GM12878 (cell line): ENCODE results near the gene ABR. TPM values are rescaled to one million over a fixed set of nuclear protein-coding genes. Genes with fewer than 3 reads are reported as not detected.
A peak's percentile ranks its signal among the peaks of the same experiment; 100 is the strongest.

Experiments
- ATAC-seq: fragments of 200-7000 bp; cut with Tn5 transposase; 3 replicates; pipeline ENCODE4 v1.9.1; 2020; ENCODE audit warnings: mild to moderate bottlenecking, moderate library complexity
- BruUV-seq: library from RNA; stranded (reverse); fragments of 400-500 nt; replicated peaks from 2 replicates; lab custom pipeline; 2021; lab: Mats Ljungman, UMichigan
- CTCF ChIA-PET: fragments of 300-600 bp; sonication (Branson Sonifier 250); formaldehyde crosslinking; extraction: SDS; loops from one replicate; lab custom pipeline; 2021; ENCODE audit warnings: inconsistent platforms; lab: Yijun Ruan, JAX
- POLR2A ChIA-PET: fragments of 350-600 bp; formaldehyde crosslinking; extraction: SDS; loops from one replicate; lab custom pipeline; 2021; ENCODE audit warnings: inconsistent platforms; lab: Charles Lee
- RAD21 ChIA-PET: fragments of 300-600 bp; sonication (Branson Sonifier 250); formaldehyde crosslinking; loops from one replicate; lab custom pipeline; 2023; ENCODE audit warnings: antibody characterized with exemption; ENCODE audit not compliant: unreplicated experiment; lab: Charles Lee
- SMC1A ChIA-PET: fragments of 300-600 bp; sonication (Branson Sonifier 250); formaldehyde crosslinking; loops from one replicate; lab custom pipeline; 2023; ENCODE audit not compliant: unreplicated experiment, uncharacterized antibody; lab: Charles Lee
- DNase-seq: peaks from one replicate; pipeline ENCODE4 v3.0.0-alpha.2; 2011; ENCODE audit warnings: low read depth, low spot score
- FAIRE-seq: peaks from 3 replicates; lab custom pipeline; 2011; peaks lifted over from hg19 to GRCh38; lab: Jason Lieb, UNC
- H2AFZ ChIP-seq: 2 replicates; pipeline ENCODE4 v1.6.0; 2011; ENCODE audit warnings: low read depth, low read length, control low read depth; ENCODE audit not compliant: control insufficient read depth
- H3K27ac ChIP-seq: 2 replicates; pipeline ENCODE4 v1.5.1; 2011; ENCODE audit warnings: control low read depth; ENCODE audit not compliant: control insufficient read depth, insufficient read depth
- H3K27me3 ChIP-seq, 2 experiments: replicated peaks in 1 of 2; 2 replicates each; pipeline versions ENCODE4 v1.6.0 to v1.6.1; 2011; ENCODE audit warnings: low read length in 1 of 2; ENCODE audit not compliant: control insufficient read depth in 2 of 2, insufficient read depth in 2 of 2
- H3K36me3 ChIP-seq, 2 experiments: 2 replicates each; pipeline ENCODE4 v1.5.1; 2011; ENCODE audit warnings: low read length in 1 of 2; ENCODE audit not compliant: control insufficient read depth in 2 of 2, insufficient read depth in 2 of 2
- H3K4me1 ChIP-seq: 2 replicates; pipeline ENCODE4 v1.6.1; 2011; ENCODE audit warnings: mild to moderate bottlenecking, low read length, moderate library complexity, mixed read lengths; ENCODE audit not compliant: control insufficient read depth, insufficient read depth
- H3K4me2 ChIP-seq: 2 replicates; pipeline ENCODE4 v1.6.0; 2011; ENCODE audit warnings: control low read depth; ENCODE audit not compliant: control insufficient read depth, insufficient read depth
- H3K4me3 ChIP-seq: fragments of 200-600 bp; sonication (generic); 2 replicates; pipeline ENCODE4 v1.5.1; 2016
- H3K79me2 ChIP-seq: 2 replicates; pipeline ENCODE4 v1.6.0; 2011; ENCODE audit warnings: low read length; ENCODE audit not compliant: control insufficient read depth, insufficient read depth
- H3K9ac ChIP-seq: 2 replicates; pipeline ENCODE4 v1.8.0; 2011; ENCODE audit warnings: low read length, control low read depth, mixed read lengths; ENCODE audit not compliant: control insufficient read depth, insufficient read depth
- H3K9me3 ChIP-seq: replicated peaks from 3 replicates; pipeline ENCODE4 v1.5.1; 2011; ENCODE audit warnings: mild to moderate bottlenecking, low read length; ENCODE audit not compliant: control insufficient read depth, insufficient read depth
- H4K20me1 ChIP-seq: 2 replicates; pipeline ENCODE4 v1.6.0; 2011; ENCODE audit not compliant: control insufficient read depth, insufficient read depth
- KDM1A ChIP-seq: fragments of 200-600 bp; sonication (generic); IDR thresholded peaks from 2 replicates; pipeline ENCODE4 v1.6.1; 2016; ENCODE audit warnings: borderline replicate concordance
- LARP7 ChIP-seq: fragments of 450-650 bp; IDR thresholded peaks from 2 replicates; pipeline ENCODE4 v1.6.1; 2017; ENCODE audit warnings: mild to moderate bottlenecking
- NR2C2 ChIP-seq: IDR thresholded peaks from 2 replicates; pipeline ENCODE4 v1.6.1; 2011; ENCODE audit warnings: borderline replicate concordance, low read depth; ENCODE audit not compliant: control insufficient read depth, insufficient read length
- POLR2A ChIP-seq: IDR thresholded peaks from 2 replicates; pipeline ENCODE4 v1.6.1; 2011; ENCODE audit warnings: low read depth, mild to moderate bottlenecking, low read length
- POLR2AphosphoS5 ChIP-seq: IDR thresholded peaks from 2 replicates; pipeline ENCODE4 v1.6.1; 2011; ENCODE audit warnings: mild to moderate bottlenecking, low read length, inconsistent platforms
- SREBF1 ChIP-seq: IDR thresholded peaks from 2 replicates; pipeline ENCODE4 v1.6.1; 2012; ENCODE audit warnings: mild to moderate bottlenecking, low read length
- TAF1 ChIP-seq: IDR thresholded peaks from 2 replicates; pipeline ENCODE4 v1.6.1; 2011; ENCODE audit warnings: mild to moderate bottlenecking, low read depth, low read length, borderline replicate concordance
- WGBS: methylation state at CpG from one replicate; pipeline ENCODE4 v1.1.6; 2016; ENCODE audit warnings: low lambda C conversion rate; ENCODE audit not compliant: insufficient replicate concordance, insufficient coverage; ENCODE audit errors: missing lambda C conversion rate; 5-methylcytosine and 5-hydroxymethylcytosine counted together
- in situ Hi-C: fragments of 300-500 bp; cut with MboI; formaldehyde crosslinking; loops from 9 replicates; pipeline ENCODE4 v1.14.3; 2018; ENCODE audit warnings: mixed read lengths
- intact Hi-C: fragments of 100-400 bp; cut with micrococcal nuclease; formaldehyde crosslinking; loops from one replicate; pipeline ENCODE4 v1.14.2; 2022; ENCODE audit not compliant: unreplicated experiment
- polyA plus RNA-seq, 11 experiments: library from polyadenylated mRNA; depleted of rRNA in 4 of 11; unstranded in 6 of 11; stranded (reverse) in 5 of 11; fragments of >200 nt; fragmentation: Nextera tagmentation in 4 of 11; fragmentation: Illumina TruSeq in 1 of 11; extraction: Ambion mirVana in 4 of 11; extraction: Trizol in 1 of 11; gene quantifications; 1 replicate in 1 of 11; 2 replicates in 10 of 11; pipeline versions ENCODE4 v1.2.1 to v1.2.3, GENCODE V29; 2011 to 2016; ENCODE audit warnings: inconsistent platforms in 2 of 11, missing spikeins in 2 of 11, low read depth in 1 of 11
- total RNA-seq, 4 experiments: library from RNA; depleted of rRNA in 3 of 4; stranded (reverse); fragments of >200 nt in 3 of 4; fragmentation: Illumina TruSeq in 1 of 4; extraction: Trizol in 1 of 4; gene quantifications; 2 replicates each; pipeline versions ENCODE4 v1.2.1 to v1.2.3, GENCODE V29; 2013 to 2021
- TF ChIP-seq, protein P1 (sequence below): fragments of 450-650 bp; IDR thresholded peaks from 2 replicates; pipeline ENCODE4 v1.6.1; 2014; ENCODE audit warnings: mild to moderate bottlenecking
- TF ChIP-seq, protein P2 (sequence below): IDR thresholded peaks from 2 replicates; pipeline ENCODE4 v1.6.1; 2012; ENCODE audit warnings: low read depth, low read length, improper control_type of control experiment
- TF ChIP-seq, protein P3 (sequence below): fragments of 450-650 bp; IDR thresholded peaks from 2 replicates; pipeline ENCODE4 v1.6.1; 2017; ENCODE audit warnings: mild to moderate bottlenecking, moderate library complexity

Gene ABR
- total and polyA plus RNA-seq, 10 of the 15 experiments (the other 5 are each of a cell fraction or from before 2014, with no cell fraction given) = 1.4 to 112 (median 30.0) TPM

DNA sequence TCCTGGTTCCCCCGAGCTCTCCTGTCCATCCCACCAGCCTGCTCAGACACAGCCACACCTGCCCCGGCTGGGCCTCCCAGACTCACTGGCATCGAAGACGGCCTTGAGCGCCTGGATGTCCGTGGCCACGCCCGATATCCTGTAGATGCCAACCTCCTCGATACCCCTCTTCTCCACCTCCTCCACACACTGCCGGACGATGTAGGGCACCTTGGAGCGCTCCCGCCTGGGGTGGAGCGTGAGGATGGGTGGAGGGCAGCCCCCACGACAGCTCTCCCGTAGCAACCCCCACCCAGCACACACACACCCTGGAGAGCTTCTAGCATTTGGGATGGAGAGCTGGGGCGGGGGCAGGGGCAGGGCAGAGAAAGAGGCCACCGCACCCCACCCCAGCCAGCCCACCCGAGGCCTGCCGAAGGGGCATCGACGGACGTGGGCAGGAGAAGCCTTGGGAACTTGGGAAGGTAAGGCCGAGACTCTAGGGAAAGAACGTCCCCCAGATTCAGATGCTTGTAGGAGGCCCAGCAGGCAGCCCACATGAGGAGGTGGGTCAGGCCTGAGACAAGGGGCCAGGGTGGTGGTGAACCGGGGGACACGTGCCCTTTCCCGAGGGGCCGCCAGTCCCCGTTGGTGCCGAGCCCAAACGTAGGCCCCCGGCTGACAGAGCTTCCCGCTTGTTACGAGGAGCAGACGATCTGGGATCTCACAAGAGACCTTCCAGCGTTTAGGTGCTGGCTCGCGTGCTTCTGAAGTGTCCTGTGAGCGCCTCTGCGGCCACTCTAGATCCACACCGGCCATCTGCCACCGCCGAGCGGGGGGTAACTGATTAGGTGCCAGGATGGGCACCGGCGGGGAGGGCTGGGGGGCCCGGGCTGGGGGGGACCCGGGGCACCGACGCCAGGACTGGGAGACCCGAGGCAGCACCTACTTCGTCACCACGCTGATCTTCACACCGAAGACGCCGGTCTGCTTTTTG is 167.7 kb downstream of the ABR start:
- H3K4me3 ChIP-seq = no peak overlapping the region
- 97% methylated on average over 38 of the region's 57 CpGs for WGBS
- in situ Hi-C loops (no loop called here), intact Hi-C loops (no loop called here)
- no peak overlapping the region for H3K4me2 ChIP-seq
- H3K9ac ChIP-seq = no peak overlapping the region
- no peaks in the 10 kb centered on the region for H4K20me1 ChIP-seq
- no peak overlapping the region for H2AFZ ChIP-seq
- H3K36me3 ChIP-seq = peaks cover 5 to 29% of the 10 kb centered on the region in 2 experiments; a peak in 3 of 4 replicates
- ATAC-seq (no peak), FAIRE-seq (no peak), DNase-seq (no peak)
- ChIA-PET SMC1A (no interaction called here), CTCF (no interaction called here), RAD21 (no interaction called here), POLR2A (no interaction called here)
- H3K4me1 ChIP-seq = no peaks in the 10 kb centered on the region
- H3K27ac ChIP-seq = no peak overlapping the region
- H3K79me2 ChIP-seq = no peaks in the 10 kb centered on the region
- TF ChIP-seq, protein P1, sequence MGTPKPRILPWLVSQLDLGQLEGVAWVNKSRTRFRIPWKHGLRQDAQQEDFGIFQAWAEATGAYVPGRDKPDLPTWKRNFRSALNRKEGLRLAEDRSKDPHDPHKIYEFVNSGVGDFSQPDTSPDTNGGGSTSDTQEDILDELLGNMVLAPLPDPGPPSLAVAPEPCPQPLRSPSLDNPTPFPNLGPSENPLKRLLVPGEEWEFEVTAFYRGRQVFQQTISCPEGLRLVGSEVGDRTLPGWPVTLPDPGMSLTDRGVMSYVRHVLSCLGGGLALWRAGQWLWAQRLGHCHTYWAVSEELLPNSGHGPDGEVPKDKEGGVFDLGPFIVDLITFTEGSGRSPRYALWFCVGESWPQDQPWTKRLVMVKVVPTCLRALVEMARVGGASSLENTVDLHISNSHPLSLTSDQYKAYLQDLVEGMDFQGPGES = no peak
- peak; percentile 17; the same call in 1 of the 2 replicates for TF ChIP-seq POLR2A
- no TSS peak for BruUV-seq
- no peaks in the 10 kb centered on the region for H3K27me3 ChIP-seq
- H3K9me3 ChIP-seq = no peaks in the 10 kb centered on the region

DNA sequence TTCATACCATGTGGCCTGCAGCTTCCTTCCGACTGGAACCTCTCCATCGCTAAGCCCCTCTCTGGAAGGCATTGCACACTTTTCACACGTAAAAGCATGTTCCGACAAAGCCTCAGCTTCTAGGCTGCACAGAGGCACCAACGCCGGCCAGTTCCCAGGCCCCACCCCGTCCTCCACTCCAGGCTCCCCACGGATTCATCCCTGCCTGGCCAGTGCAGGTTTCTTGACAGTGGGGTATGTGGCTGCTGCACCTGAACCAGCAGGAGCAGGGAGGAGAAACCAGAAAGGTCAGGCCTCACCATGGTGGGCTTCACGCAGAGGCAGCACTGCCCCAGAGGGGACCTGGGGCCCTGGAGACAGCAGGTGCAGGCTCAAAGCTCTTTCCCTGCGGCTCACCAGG is 168.6 kb downstream of the ABR start:
- WGBS = 89% methylated on average over 10 of the region's 10 CpGs
- H3K27ac ChIP-seq = no peak overlapping the region
- H3K36me3 ChIP-seq = peaks cover 8 to 32% of the 10 kb centered on the region in 2 experiments
- no peaks in the 10 kb centered on the region for H3K79me2 ChIP-seq
- no peak overlapping the region for H3K4me3 ChIP-seq
- DNase-seq (no peak), ATAC-seq (no peak), FAIRE-seq (no peak)
- POLR2A ChIA-PET = no interaction called here
- no TSS peak for BruUV-seq
- CTCF ChIA-PET = no interaction called here
- RAD21 ChIA-PET = no interaction called here
- H3K9ac ChIP-seq = no peak overlapping the region
- no peaks in the 10 kb centered on the region for H3K4me1 ChIP-seq
- SMC1A ChIA-PET = no interaction called here
- intact Hi-C loops (no loop called here), in situ Hi-C loops (no loop called here)
- H2AFZ ChIP-seq = no peak overlapping the region
- no peak overlapping the region for H3K4me2 ChIP-seq
- no peaks in the 10 kb centered on the region for H4K20me1 ChIP-seq
- H3K27me3 ChIP-seq = no peaks in the 10 kb centered on the region
- H3K9me3 ChIP-seq = no peaks in the 10 kb centered on the region
- TF ChIP-seq NR2C2 (no peak), TAF1 (no peak), LARP7 (no peak), KDM1A (no peak), POLR2AphosphoS5 (no peak), SREBF1 (no peak)
- TF ChIP-seq, protein P2, sequence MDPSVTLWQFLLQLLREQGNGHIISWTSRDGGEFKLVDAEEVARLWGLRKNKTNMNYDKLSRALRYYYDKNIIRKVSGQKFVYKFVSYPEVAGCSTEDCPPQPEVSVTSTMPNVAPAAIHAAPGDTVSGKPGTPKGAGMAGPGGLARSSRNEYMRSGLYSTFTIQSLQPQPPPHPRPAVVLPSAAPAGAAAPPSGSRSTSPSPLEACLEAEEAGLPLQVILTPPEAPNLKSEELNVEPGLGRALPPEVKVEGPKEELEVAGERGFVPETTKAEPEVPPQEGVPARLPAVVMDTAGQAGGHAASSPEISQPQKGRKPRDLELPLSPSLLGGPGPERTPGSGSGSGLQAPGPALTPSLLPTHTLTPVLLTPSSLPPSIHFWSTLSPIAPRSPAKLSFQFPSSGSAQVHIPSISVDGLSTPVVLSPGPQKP = no peak
- TF ChIP-seq, protein P3, sequence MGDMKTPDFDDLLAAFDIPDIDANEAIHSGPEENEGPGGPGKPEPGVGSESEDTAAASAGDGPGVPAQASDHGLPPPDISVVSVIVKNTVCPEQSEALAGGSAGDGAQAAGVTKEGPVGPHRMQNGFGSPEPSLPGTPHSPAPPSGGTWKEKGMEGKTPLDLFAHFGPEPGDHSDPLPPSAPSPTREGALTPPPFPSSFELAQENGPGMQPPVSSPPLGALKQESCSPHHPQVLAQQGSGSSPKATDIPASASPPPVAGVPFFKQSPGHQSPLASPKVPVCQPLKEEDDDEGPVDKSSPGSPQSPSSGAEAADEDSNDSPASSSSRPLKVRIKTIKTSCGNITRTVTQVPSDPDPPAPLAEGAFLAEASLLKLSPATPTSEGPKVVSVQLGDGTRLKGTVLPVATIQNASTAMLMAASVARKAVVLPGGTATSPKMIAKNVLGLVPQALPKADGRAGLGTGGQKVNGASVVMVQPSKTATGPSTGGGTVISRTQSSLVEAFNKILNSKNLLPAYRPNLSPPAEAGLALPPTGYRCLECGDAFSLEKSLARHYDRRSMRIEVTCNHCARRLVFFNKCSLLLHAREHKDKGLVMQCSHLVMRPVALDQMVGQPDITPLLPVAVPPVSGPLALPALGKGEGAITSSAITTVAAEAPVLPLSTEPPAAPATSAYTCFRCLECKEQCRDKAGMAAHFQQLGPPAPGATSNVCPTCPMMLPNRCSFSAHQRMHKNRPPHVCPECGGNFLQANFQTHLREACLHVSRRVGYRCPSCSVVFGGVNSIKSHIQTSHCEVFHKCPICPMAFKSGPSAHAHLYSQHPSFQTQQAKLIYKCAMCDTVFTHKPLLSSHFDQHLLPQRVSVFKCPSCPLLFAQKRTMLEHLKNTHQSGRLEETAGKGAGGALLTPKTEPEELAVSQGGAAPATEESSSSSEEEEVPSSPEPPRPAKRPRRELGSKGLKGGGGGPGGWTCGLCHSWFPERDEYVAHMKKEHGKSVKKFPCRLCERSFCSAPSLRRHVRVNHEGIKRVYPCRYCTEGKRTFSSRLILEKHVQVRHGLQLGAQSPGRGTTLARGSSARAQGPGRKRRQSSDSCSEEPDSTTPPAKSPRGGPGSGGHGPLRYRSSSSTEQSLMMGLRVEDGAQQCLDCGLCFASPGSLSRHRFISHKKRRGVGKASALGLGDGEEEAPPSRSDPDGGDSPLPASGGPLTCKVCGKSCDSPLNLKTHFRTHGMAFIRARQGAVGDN = no peak
